Heart left ventricle (tissue), 13 donors: Measurements from ENCODE around the gene STRN3.

Experiments
- POLR2A ChIP-seq, 2 donors: fragments of 450-650 bp; IDR thresholded peaks; one replicate each; pipeline ENCODE4 v1.6.1; 2017; ENCODE audit warnings: antibody characterized with exemption in 2 of 2, mild to moderate bottlenecking in 2 of 2, moderate library complexity in 2 of 2
- TF ChIP-seq, protein P1 (sequence below), 12 donors: fragments of 200-600 bp; sonication (generic) in 4 of 12; IDR thresholded peaks; one replicate each; pipeline versions ENCODE4 v1.5.0 to v1.8.0; 2018 to 2022; ENCODE audit warnings: antibody characterized with exemption in 12 of 12, mild to moderate bottlenecking in 5 of 12
- donor health status: ischemic (EF 13 %, LVEDD 7.1; RV severe dilation, severe dysfunction).
- donor health status: DM: no; HTN: yes; CAD: no.
- donor health status: DM: no; HTN: no; CAD: no.
- donor health status: ischemic (EF 25% LVEDD 6.9; RV normal size, moderate dysfunction).
- donor health status: ischemic (EF 25% LVEDD 5.7; RV mildly dilated, moderate dysfunction).
- donor health status: ischemic (EF 35%, LVEDD 5.7; RV mildly dilated, moderate dysfunction).
- donor health status: nonischemic (EF 11% LVEDD 7.7; RV severe dilation, severe dysfunction).
- donor health status: DM: yes; HTN: yes; CAD: no.
- donor health status: PGD.
- donor health status: ischemic (EF 29% LVEDD 5.4; RV normal size, mild dysfunction).
- donor health status: nonischemic (EF 23%, LVEDD 6.1; RV moderate dilation, normal function).

DNA sequence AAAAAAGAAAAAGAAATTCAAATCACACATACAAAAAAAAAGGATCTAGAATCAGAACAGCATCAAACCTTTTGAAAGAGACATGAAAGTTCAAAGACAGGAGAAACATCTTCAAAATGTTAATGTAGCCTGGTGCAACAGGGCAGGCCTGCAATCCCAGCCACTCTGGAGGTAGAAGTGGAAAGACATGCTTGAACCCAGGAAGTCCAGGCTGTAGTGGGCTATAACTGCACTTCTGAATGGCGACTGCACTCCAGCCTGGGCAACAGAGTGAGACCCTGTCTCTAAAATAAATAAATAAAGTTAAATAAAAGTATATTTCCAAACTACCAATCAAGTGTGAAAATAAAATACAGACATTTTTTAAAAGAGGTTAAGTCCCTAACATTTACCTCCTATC lies 19.5 kb downstream of the STRN3 start:
- TF ChIP-seq, protein P1, sequence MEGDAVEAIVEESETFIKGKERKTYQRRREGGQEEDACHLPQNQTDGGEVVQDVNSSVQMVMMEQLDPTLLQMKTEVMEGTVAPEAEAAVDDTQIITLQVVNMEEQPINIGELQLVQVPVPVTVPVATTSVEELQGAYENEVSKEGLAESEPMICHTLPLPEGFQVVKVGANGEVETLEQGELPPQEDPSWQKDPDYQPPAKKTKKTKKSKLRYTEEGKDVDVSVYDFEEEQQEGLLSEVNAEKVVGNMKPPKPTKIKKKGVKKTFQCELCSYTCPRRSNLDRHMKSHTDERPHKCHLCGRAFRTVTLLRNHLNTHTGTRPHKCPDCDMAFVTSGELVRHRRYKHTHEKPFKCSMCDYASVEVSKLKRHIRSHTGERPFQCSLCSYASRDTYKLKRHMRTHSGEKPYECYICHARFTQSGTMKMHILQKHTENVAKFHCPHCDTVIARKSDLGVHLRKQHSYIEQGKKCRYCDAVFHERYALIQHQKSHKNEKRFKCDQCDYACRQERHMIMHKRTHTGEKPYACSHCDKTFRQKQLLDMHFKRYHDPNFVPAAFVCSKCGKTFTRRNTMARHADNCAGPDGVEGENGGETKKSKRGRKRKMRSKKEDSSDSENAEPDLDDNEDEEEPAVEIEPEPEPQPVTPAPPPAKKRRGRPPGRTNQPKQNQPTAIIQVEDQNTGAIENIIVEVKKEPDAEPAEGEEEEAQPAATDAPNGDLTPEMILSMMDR (IDR thresholded peaks at IDR 0.05): no peak
- TF ChIP-seq POLR2A (IDR thresholded peaks at IDR 0.05): no peak
